Esophagus muscularis mucosa (tissue), 4 donors: ENCODE data around the gene ZNF239. TPM values are rescaled to one million over a fixed set of nuclear protein-coding genes. Genes with fewer than 3 reads are reported as not detected.
A peak's percentile ranks its signal among the peaks of the same experiment; 100 is the strongest.
"Not testable (repeated sequence)": the region's sequence is repeated elsewhere in the genome, so short reads cannot be mapped to it uniquely, and the experiment has no call there.

Source experiments
- DNase-seq: peaks from one replicate; pipeline ENCODE4 v3.0.0-alpha.2; 2017; ENCODE audit errors: extremely low spot score
- H3K27ac ChIP-seq, 4 donors: fragments of 200-600 bp; sonication (generic); replicated peaks in 1 of 4; 1 replicate in 3 of 4; 2 replicates in 1 of 4; pipeline ENCODE4 v1.5.1; 2016 to 2019; ENCODE audit warnings: mild to moderate bottlenecking in 1 of 4
- H3K27me3 ChIP-seq, 4 donors: fragments of 200-600 bp; sonication (generic); one replicate each; pipeline versions ENCODE4 v1.5.1 to v1.6.0; 2016 to 2019
- H3K36me3 ChIP-seq, 4 donors: fragments of 200-600 bp; sonication (generic); one replicate each; pipeline ENCODE4 v1.5.1; 2016 to 2019
- H3K4me1 ChIP-seq, 4 donors: fragments of 200-600 bp; sonication (generic); one replicate each; pipeline ENCODE4 v1.5.1; 2016 to 2019
- H3K4me3 ChIP-seq, 4 donors: fragments of 200-600 bp; sonication (generic); 1 replicate in 2 of 4; 2 replicates in 2 of 4; pipeline ENCODE4 v1.5.1; 2016 to 2019; ENCODE audit warnings: mild to moderate bottlenecking in 4 of 4, moderate library complexity in 1 of 4
- H3K9me3 ChIP-seq, 4 donors: fragments of 200-600 bp; sonication (generic); 1 replicate in 3 of 4; 2 replicates in 1 of 4; pipeline ENCODE4 v1.5.1; 2016 to 2019
- EP300 ChIP-seq: sonication (generic); formaldehyde crosslinking; IDR thresholded peaks from one replicate; pipeline ENCODE4 v1.6.1; 2017; ENCODE audit warnings: antibody characterized with exemption
- POLR2A ChIP-seq: fragments of 450-650 bp; IDR thresholded peaks from one replicate; pipeline ENCODE4 v1.6.1; 2017; ENCODE audit warnings: antibody characterized with exemption, moderate library complexity, mild to moderate bottlenecking, low read depth
- POLR2AphosphoS5 ChIP-seq, 2 donors: sonication (generic); formaldehyde crosslinking; IDR thresholded peaks; one replicate each; pipeline ENCODE4 v1.6.1; 2017; ENCODE audit warnings: antibody characterized with exemption in 2 of 2
- WGBS: methylation state at CpG from one replicate; pipeline ENCODE4 v1.1.5; 2018; 5-methylcytosine and 5-hydroxymethylcytosine counted together
- intact Hi-C: fragments of 100-400 bp; cut with DNase I; formaldehyde crosslinking; loops from one replicate; pipeline ENCODE4 v1.15.1; 2023
- total RNA-seq, 4 donors: library from RNA; depleted of rRNA; stranded (reverse); fragments of >200 nt; gene quantifications; one replicate each; pipeline versions ENCODE4 v1.1.0 to v1.2.1, GENCODE V29; 2016
- TF ChIP-seq, protein P1 (sequence below), 3 experiments: fragments of 200-600 bp in 2 of 3; fragments of 450-650 bp in 1 of 3; sonication (generic) in 2 of 3; IDR thresholded peaks; one replicate each; pipeline ENCODE4 v1.5.1; 2017 to 2019; ENCODE audit warnings: antibody characterized with exemption in 3 of 3, mild to moderate bottlenecking in 2 of 3, moderate library complexity in 1 of 3

Gene ZNF239
- total RNA-seq, 4 donors from 2014 or later, result 2.9 to 5.6 (median 5.2) TPM

DNA sequence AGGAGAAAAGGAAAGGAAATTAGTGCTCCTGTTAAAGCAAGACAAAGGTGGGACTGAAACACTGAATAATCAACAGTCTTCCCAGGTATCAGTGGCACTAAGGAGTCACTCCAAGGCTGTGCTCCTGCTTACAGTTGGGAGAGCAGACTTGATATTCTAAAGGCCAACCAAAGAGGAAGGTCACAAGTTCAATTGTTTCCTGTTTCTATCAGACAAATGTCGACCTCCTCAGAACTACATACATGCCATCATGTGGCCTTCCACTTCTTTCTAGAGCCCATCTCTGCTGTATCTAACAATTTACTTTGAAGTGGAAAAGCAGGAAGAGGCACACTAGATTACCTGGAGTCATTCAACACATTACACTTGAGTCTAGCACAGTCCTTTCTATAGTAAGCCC, 3.4 kb downstream of the ZNF239 start:
- Histone ChIP-seq H3K4me1 (peaks cover 10 to 25% (median 16%) of the 10 kb centered on the region in 4 donors), H3K36me3 (peaks cover 3 to 34% (median 11%) of the 10 kb centered on the region in 4 donors), H3K9me3 (no peaks in the 10 kb centered on the region), H3K27me3 (no peaks in the 10 kb centered on the region), H3K4me3 (no peak overlapping the region), H3K27ac (no peak overlapping the region)
- WGBS, result 62% methylated on average over 1 of the region's 1 CpG
- TF ChIP-seq, protein P1, sequence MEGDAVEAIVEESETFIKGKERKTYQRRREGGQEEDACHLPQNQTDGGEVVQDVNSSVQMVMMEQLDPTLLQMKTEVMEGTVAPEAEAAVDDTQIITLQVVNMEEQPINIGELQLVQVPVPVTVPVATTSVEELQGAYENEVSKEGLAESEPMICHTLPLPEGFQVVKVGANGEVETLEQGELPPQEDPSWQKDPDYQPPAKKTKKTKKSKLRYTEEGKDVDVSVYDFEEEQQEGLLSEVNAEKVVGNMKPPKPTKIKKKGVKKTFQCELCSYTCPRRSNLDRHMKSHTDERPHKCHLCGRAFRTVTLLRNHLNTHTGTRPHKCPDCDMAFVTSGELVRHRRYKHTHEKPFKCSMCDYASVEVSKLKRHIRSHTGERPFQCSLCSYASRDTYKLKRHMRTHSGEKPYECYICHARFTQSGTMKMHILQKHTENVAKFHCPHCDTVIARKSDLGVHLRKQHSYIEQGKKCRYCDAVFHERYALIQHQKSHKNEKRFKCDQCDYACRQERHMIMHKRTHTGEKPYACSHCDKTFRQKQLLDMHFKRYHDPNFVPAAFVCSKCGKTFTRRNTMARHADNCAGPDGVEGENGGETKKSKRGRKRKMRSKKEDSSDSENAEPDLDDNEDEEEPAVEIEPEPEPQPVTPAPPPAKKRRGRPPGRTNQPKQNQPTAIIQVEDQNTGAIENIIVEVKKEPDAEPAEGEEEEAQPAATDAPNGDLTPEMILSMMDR (IDR thresholded peaks at IDR 0.05), result no peak
- no peak for TF ChIP-seq EP300
- TF ChIP-seq POLR2A, result no peak
- TF ChIP-seq POLR2AphosphoS5 (IDR thresholded peaks at IDR 0.05), result no peak
- intact Hi-C loops, result no loop called here
- DNase-seq, result peak; percentile 21

DNA sequence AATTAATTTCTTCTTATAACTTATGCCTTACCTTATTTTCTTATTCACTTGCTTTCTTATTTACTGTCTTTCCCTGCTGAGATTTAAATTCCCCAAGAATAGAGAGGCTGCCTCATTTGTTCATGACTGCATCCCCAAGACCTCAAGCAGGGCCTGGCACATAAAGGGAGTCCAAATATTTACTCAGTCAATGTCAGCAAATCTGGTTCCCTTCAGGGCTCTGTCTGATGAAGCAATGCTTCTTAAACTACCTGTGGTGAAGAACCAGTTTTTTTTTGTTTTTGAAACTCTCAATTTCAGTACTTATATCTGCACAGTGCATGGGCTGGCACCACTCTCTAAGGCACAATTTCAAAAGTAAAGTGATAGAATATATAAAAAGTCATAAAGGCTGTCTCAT, 4.7 kb downstream of the ZNF239 start:
- no peak for DNase-seq
- intact Hi-C loops, result no loop called here
- no peaks in the 10 kb centered on the region for H3K9me3 ChIP-seq
- no peaks in the 10 kb centered on the region for H3K27me3 ChIP-seq
- peaks cover 8 to 43% (median 13%) of the 10 kb centered on the region in 4 donors for H3K36me3 ChIP-seq
- TF ChIP-seq, protein P1 (IDR thresholded peaks at IDR 0.05), result no peak
- TF ChIP-seq EP300 (no peak), POLR2A (no peak), POLR2AphosphoS5 (IDR thresholded peaks at IDR 0.05) (no peak)
- H3K4me1 ChIP-seq, result peaks cover 8 to 20% (median 12%) of the 10 kb centered on the region in 4 donors
- H3K27ac ChIP-seq, result no peak overlapping the region
- H3K4me3 ChIP-seq, result no peak overlapping the region

DNA sequence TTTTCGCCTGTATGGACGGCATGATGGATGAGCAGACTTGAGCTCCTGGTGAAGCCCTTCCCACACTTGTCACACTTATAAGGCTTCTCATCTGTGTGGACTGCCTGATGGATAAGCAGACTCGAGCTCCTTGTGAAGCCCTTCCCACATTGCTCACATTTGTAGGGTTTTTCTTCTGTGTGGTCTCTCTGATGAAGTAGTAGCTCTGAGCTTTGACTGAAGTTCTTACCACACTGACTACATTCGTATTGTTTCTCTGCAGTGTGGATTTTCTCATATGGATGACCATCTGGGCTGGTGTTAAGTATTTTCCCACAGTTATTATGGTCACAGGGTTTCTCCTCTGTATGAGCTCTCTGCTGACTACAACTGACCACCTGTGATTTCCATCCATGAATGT, 17.2 kb downstream of the ZNF239 start:
- H3K36me3 ChIP-seq, result peaks cover 14 to 53% (median 29%) of the 10 kb centered on the region in 4 donors
- H3K27ac ChIP-seq, result no peak overlapping the region
- TF ChIP-seq POLR2AphosphoS5 (IDR thresholded peaks at IDR 0.05) (no peak), POLR2A (no peak), EP300 (no peak)
- TF ChIP-seq, protein P1 (IDR thresholded peaks at IDR 0.05), result no peak
- no peaks in the 10 kb centered on the region for H3K27me3 ChIP-seq
- intact Hi-C loops, result no loop called here
- no peak for DNase-seq
- peaks cover 0 to 61% (median 39%) of the 10 kb centered on the region in 4 donors for H3K9me3 ChIP-seq
- no peak overlapping the region for H3K4me3 ChIP-seq
- WGBS, result 92% methylated on average over 4 of the region's 4 CpGs
- no peaks in the 10 kb centered on the region for H3K4me1 ChIP-seq

DNA sequence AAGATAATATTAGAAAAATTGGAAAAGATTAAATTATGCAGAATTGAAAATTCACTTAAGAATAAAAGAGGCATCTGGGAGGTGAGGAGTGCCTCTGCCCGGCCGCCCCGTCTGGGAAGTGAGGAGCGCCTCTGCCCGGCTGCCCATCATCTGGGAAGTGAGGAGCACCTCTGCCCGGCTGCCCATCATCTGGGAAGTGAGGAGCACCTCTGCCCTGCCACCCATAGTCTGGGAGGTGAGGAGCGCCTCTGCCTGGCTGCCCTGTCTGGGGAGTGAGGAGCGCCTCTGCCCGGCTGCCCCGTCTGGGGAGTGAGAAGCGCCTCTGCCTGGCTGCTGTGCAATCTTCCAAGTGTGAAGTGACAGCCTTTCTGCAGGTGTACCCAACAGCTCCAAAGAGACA, 30.7 kb downstream of the ZNF239 start:
- WGBS, result 83% methylated on average over 11 of the region's 11 CpGs
- DNase-seq, H3K27me3 ChIP-seq, intact Hi-C loops, H3K4me3 ChIP-seq, H3K36me3 ChIP-seq, H3K4me1 ChIP-seq, H3K27ac ChIP-seq: not testable (repeated sequence)
- H3K9me3 ChIP-seq, result peaks cover 0 to 18% (median 5%) of the 10 kb centered on the region in 4 donors

DNA sequence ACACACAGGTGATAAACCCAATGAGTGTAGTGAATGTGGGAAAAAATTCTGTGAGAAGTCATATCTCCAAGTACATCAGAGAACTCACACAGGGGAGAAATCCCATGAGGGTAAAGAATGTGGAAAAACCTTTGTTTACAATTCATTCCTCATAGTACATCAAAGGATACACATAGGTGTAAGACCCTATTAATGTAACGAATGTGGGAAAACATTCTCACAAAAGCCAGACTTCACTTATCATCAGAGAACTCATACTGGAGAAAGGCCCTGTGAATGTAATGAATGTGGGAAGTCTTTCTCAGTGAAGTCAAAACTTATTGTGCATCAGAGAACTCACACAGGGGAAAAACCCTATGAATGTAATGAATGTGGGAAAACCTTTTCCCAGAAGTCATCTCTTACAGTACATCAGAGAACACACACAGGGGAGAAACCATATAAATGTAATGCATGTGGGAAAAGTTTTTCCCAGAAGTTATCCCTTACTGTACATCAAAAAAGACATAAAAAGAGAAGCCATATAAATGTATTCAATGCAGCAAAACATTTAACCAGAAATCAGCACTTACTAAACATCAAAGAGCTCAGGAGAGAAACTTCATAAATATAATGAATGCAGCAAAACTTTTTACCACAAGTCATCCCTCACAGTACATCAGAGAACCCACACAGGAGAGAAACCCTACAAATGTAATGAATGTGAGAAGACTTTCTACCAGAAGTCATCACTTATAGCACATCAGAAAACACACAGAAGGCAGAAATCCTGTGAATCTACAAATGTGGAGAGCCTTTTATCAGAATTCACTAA, 49.8 kb downstream of the ZNF239 start:
- no peak overlapping the region for H3K27ac ChIP-seq
- no peak overlapping the region for H3K4me3 ChIP-seq
- intact Hi-C loops, result no loop called here
- no peak for DNase-seq
- no peak for TF ChIP-seq POLR2A
- no peak for TF ChIP-seq EP300
- TF ChIP-seq, protein P1 (IDR thresholded peaks at IDR 0.05), result no peak
- no peak for TF ChIP-seq POLR2AphosphoS5 (IDR thresholded peaks at IDR 0.05)
- 82% methylated on average over 1 of the region's 1 CpG for WGBS
- no peaks in the 10 kb centered on the region for H3K27me3 ChIP-seq
- H3K36me3 ChIP-seq, result no peaks in the 10 kb centered on the region
- H3K9me3 ChIP-seq, result peaks cover 0 to 88% (median 81%) of the 10 kb centered on the region in 4 donors
- H3K4me1 ChIP-seq, result no peaks in the 10 kb centered on the region

Other genes with a start within 250 kb of the ZNF239 start
- gene FXYD4, start 203.0 kb downstream of the ZNF239 start, total RNA-seq, result not detected
- 100 to 1,000 TPM; 113 to 243 (median 176) TPM for gene HNRNPF, start 165.4 kb downstream of the ZNF239 start, total RNA-seq
- 10 to 100 TPM in 1 of 4 donors, 1 to 10 TPM in 3; 9.1 to 10.1 (median 10.0) TPM for gene ZNF487, start 137.5 kb downstream of the ZNF239 start, total RNA-seq
- 1 to 10 TPM; 1.9 to 2.8 (median 2.2) TPM for gene ZNF485, start 31.8 kb upstream of the ZNF239 start, total RNA-seq
- 10 to 100 TPM; 54.8 to 77.7 (median 57.4) TPM for gene ZNF32, start 74.3 kb upstream of the ZNF239 start, total RNA-seq